NCI-H526 (cell line): Measurements from ENCODE around the gene UROC1.
A peak's percentile ranks its signal among the peaks of the same experiment; 100 is the strongest.

ENCODE experiments used
- DNase-seq, 2 experiments: peaks; one replicate each; lab custom pipeline; 2025; lab: John Stamatoyannopoulos, UW

Gene UROC1

DNA sequence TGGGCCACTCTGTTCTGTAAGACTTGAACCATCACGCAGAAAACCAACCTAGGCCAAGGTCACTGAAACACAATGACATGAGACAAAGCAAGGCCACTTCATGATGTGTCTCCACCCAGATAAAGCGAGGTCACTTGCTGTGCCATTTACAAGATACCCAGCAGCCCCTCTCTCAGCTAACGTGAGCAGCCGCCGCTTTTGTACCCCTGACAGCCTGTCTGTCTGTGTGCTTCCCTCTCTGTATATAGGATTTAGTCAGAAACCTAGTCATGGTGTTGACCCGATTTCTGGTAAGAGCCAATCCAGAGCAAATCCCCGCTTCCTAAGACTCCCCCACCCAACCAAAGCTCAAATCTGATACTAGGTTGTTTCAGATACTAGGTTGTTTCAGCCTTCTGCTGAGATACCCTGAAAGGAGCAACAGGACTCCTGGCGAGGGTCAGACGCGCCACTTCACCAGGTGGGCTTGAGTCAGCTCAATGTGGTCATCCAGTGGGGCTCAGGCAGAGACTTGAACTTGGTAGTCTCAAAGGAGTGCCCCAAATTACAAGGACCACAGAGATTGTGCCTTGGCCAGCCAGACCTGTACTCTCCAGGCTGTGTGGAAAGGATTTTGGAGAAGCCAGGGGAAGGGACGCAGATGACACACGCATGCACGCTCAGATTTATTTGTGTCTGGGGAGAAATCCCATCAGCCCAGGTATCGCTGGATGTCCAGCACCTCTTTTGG is 38.8 kb downstream of the UROC1 start:
- no peak for DNase-seq

GRCh38 chr3:126477061-126477380 is 40.6 kb downstream of the UROC1 start:
- no peak for DNase-seq

DNA sequence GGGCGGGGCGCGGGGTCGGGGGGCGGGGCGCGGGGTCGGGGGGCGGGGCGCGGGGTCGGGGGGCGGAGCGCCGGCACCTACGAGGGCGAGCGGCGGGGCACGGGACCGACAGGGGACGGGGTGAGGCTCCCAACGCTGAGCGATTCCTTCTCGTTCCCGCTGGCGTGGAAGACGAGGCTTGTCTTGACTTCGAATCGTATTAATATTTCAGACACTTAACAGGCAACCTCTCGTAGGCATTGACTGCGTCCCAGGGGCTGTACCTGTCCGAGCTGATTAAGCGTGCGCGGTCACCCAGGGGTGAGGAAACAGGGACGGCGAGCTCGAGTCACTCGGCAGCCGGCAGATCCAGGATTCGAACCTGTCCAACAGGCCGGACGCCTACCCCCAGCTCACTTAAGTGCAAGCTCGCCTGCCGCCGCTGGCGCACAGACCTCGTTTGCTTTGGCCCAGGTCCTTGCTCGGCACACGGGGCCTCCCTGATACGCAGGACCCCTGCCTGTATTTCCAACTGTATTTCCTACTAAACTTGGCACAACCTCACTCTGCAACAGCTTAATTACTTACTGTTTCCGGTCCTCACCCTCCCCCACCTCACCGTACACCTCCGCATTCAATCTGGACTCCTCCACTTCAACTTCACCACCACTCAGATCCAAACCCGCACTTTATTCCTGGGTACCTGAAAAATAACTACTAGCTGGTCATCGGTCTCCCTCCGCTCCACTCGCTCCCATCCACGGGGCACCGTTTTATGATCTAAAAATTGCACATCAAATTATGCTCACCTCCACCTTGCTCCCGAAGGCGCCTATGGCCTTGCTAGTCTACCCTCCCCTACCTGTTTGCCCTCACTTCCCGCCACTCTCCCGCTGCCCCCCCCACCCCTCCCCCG is 41.2 kb downstream of the UROC1 start:
- peak; percentile 43 to 87 for DNase-seq

DNA sequence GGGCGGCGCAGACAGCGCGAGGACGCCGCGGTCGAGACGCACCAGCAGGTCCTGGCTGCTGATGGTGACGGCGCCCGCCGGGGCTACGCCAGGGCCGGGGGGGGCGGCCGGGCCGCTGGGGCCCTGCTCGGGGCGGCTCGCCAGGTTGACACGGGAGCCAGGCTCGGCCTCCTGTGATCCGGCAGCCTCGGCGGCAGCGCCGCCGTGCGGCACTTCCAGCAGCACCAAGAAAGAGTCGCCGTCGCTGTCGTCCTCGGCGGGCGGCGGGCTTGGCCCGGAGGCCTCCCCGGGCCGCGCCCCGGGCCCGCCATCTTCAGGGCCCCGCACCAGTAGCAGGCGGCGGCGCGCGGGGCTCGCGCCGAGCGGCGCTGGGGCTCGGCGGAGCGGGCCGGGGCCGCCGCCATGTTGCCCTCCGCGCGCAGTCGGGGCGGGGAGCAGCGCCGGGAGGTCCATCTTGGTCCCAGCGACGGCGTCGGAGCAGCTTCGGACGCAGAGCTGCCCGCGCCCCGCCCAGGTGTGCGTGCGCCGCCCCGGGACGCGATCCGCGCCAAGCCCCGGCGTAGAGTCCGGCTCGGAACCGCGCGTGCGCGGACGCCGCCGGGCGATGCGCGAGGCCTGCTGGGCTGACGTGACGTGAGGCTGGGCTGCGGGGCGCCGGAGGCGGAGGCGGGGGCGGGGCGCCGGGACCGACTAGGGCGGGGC is 42.0 kb downstream of the UROC1 start, which contains the start of gene ZXDC:
Gene ZXDC (minus strand): TSS at position 479 of the 702 bp plus-strand sequence. CDS start 26 bp downstream, at position 453.
- peak; percentile 74 to 97 for DNase-seq

DNA sequence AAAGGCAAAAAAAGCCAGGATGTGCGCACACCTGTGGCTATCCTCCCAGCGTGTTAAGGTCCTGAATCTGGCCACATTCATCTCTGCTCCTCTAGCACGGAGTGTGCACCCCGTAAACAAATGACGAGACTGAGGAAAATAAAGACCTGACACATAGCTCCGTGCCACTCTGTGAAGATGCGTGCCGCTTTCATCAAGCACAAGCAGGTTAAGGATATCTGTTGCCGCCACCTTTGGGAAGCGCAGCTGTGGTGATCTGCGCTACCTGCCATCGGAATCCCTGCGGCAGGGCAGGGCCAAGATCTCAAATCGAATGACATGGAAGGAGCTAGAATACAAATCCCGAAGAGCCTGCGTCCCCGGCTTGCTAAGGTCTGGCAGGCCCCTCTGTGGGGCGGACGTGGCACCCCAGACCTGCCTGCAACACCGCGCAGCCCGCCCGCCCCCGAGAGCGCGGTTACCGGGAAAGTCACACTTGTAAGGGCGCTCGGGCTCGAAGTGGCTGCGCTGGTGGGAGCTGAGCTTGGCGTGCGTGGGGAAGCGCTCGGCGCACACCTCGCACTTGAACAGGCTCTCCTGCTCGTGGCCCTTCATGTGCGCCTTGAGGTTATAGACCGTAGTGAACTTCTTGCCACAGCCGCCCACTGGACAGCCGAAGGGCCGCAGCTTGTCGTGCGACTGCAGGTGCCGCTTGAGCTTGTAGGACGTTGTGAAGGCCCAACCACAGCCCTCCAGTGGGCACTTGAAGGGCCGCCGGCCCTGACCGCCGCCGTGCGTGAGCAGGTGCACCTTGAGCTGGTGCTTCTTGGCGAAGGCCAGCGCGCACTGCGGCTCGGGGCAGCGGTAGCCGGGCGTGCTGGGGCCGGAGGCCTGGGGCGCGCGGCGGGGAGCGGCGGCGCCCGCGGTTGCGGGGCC is 42.8 kb downstream of the UROC1 start:
- peak; percentile 37 to 68 for DNase-seq

- DNase-seq = peak in 1 of 2 experiments; percentile 29
Measured at GRCh38 chr3:126473292-126474168, 44.0 kb downstream of the UROC1 start.

DNA sequence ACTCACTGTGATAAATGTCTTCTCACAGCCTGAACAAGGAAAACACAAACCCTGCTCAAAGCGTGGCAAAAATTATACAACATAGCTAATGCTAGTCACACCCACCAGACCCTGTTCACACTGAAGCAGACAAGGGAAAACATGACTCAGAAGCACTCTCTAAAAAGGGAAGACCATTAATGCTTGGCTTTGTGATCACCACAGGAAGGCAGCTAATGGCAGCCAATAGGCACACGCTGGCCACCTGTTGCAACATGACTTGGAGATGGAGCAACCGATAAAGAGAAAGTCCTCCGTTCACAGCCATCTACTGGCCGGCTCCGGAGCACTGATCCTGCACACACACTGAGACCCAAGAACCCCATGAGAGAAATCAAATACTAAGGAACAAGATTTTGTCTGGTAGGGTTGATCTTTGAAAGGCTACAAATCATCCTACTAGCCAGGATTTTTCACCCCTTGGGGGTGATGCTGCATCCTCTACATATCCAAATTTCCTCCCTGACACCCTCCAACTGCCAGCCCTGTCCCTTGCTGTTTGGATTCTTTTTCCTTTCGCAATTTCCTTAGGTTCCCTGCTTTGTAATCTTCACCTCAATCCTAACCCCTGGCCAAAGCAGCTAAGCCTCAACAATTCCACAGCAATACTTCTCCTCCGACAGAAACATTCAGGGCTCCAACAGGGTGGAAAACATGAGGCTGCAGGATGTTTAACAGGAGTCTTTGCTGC is 45.1 kb downstream of the UROC1 start:
- DNase-seq = peak in 1 of 2 experiments; percentile 41

GRCh38 chr3:126469479-126469878 is 48.1 kb downstream of the UROC1 start:
- DNase-seq = no peak

DNA sequence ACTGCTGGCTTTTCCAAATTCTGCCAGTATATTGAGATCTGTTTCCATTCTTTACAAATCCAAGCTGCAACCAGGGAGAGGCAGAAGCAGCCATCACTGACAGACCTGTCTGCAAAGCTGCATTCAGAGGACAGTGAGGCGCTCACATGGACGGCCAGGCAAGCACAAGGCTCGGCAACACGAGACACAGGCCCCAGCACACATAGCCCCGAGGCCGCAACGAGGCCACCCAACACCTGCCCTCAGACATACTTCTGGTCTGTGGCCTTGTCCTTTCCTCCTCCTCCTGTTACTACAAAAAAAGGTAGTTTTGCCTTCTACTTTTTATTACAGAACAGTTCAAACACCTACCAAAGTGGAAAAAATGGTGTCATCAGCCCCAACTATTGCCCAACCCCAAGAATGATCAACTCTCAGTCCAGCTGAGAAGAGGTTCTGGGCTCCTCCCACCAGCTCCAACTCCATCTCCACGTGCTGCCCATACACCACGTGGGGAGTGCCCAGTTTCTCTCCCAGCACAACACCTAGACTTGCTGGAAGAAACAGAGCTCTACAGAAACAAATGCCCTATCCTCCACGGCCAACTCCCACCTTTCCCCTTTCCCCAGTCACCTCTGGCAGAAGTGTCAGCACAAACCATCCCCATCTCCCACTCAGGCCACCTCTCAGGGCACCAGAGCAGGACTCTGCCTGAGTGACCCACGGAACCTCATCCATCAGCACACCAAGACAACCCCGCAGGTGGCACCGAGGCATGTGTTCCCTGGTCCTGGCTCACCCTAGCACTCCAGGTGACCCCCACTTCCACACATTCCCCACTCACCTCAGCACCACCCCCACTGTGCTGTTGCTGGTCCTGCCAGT is 49.3 kb downstream of the UROC1 start:
- DNase-seq = no peak

DNA sequence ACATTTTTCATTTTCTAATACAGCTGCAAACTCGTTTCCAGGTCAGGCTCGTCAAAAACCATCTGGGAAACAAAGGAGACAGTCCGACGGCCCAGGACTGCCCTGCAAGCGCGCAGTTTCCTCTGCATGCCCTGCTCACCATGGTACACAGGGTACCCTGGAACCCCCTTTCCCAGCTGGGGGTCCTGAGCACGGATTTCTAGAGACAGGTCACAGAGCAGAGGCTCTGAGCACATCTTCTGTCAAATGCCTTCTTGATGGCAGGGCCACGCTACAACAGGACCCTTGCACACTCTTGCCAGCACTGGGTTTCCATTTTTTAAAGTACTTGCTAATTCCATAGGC is 50.0 kb downstream of the UROC1 start:
- no peak for DNase-seq

- DNase-seq = no peak
Measured at GRCh38 chr3:126466886-126467610, 50.5 kb downstream of the UROC1 start.

DNA sequence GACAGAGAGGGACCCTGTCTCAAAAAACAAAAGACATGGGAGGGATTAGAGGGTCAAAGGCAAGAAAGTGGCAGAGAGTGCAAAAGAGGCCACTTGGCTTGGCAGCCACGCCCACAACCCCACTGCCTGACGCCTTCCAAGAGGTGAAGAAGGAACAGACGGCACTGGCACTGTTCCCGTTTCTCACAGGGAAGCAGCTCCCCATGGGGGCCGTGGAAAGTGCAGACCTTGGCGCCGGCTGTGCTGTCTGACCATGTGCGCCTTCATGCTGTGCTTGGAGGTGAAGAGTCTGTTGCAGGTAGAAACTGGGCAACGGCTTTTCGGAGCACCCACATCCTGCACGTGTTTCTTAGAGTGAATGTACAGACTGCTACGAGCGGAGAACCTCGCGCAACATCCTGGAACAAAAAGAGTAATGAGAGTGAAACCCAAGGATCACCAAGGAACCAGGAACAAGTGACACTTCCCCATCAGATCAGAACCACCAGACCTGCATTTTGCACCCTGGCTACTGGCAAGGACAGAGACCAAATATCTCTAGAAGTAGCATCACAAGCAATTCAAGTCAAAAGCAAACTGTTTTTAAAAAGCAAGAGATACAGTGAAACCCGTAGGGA is 51.5 kb downstream of the UROC1 start:
- no peak for DNase-seq

DNA sequence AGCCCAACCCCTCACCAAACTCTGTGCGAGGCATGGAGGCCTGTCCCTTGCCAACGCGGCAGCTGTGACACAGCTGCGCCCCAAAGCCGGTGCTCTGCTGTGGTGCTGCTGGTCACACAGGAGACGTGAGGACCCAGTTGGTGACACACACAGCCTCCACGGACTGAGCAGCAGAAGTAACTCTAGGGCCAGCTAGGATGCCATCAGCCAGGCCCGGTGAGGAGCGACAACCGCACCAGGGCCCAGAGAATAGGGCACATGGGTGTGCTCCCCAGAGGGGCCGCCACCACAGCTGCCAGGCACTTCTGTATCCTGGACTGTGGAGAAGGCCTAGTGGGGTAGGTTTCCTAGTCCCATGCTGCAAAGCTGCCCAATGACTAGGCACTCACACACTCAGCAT is 52.6 kb downstream of the UROC1 start:
- no peak for DNase-seq

GRCh38 chr3:126464494-126464893 is 53.1 kb downstream of the UROC1 start:
- DNase-seq = no peak

- no peak for DNase-seq
Measured at GRCh38 chr3:126464093-126464492, 53.5 kb downstream of the UROC1 start.

DNA sequence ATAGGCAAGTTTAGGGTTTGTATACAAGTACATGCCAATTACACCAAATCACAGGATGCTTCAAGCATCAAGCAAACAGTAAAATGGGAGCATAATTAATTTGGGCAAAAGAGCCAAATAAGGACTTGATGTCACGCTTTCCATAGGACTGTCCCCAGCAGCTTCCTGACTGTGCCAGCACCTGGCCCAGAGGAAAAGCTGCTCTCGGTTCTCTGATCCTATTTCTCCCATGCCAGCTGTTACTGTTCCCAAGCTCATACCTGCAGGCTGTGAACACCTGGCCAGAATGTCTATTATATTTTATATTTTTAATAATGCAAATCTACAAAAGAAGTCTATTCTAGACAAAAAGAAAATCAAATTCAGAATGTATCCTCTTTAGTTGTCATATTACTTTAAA is 54.1 kb downstream of the UROC1 start:
- no peak for DNase-seq

DNA sequence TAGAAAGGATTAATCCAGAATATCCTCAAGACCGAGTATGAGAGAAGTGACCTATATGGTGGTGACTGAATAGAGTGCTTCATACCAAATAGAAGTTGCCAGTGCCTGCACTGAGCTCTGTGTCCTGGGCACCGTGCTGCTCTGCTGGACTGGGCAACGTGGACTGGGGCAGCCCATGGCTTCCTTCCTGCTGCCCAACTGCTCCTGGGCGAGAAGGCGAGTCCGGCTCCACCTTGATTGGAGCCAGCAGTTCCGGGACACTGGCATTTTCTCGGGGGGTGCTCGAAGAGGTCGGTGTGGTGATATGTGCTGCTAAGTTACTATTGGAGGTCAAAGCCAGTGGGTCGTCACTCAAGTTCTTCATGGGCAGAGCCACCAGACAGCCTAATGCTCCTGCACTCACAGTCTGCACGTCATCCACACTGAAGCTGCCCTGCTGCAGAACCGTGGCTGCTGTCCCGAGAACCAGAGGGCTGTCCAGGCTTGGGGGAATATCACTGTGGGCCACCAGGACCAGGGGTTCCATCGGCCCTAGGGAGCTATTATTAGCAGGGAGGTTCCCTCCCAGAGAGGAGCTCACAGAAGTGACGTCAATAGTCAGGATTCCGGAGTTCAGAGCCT is 56.0 kb downstream of the UROC1 start:
- DNase-seq = no peak
